ENCODE data around the gene COMMD1.

- TF ChIP-seq POLR2A (IDR thresholded peaks at IDR 0.05) (no peak), CTCF (IDR thresholded peaks at IDR 0.05) (no peak)
These were observed 46.8 kb downstream of the COMMD1 start for GRCh38 chr2:61952288-61952687.

All from gastroesophageal sphincter (tissue), 3 donors.